HEK293T (cell line): ENCODE results near the gene HES4.

Experiments used
- ARNT ChIP-seq: fragments of 450-650 bp; IDR thresholded peaks from 2 replicates; pipeline ENCODE4 v1.6.1; 2017; ENCODE audit warnings: mild to moderate bottlenecking
- BHLHE40 ChIP-seq: fragments of 450-650 bp; IDR thresholded peaks from 2 replicates; pipeline ENCODE4 v1.6.1; 2016; ENCODE audit warnings: mild to moderate bottlenecking, moderate library complexity, borderline replicate concordance
- ELF4 ChIP-seq: fragments of 450-650 bp; IDR thresholded peaks from 2 replicates; pipeline ENCODE4 v1.6.1; 2017; ENCODE audit warnings: antibody characterized with exemption
- FOXM1 ChIP-seq: fragments of 450-650 bp; IDR thresholded peaks from 2 replicates; pipeline ENCODE4 v1.6.1; 2017; ENCODE audit warnings: mild to moderate bottlenecking, borderline replicate concordance
- HDGF ChIP-seq: fragments of 450-650 bp; IDR thresholded peaks from 2 replicates; pipeline ENCODE4 v1.6.1; 2017; ENCODE audit warnings: antibody characterized with exemption, borderline replicate concordance
- L3MBTL2 ChIP-seq: fragments of 450-650 bp; conservative IDR thresholded peaks from 2 replicates; pipeline ENCODE4 v1.6.1; 2016; ENCODE audit warnings: mild to moderate bottlenecking
- LEF1 ChIP-seq: fragments of 450-650 bp; IDR thresholded peaks from 2 replicates; pipeline ENCODE4 v1.6.1; 2017; ENCODE audit warnings: mild to moderate bottlenecking, borderline replicate concordance
- NFRKB ChIP-seq: fragments of 450-650 bp; IDR thresholded peaks from 2 replicates; pipeline ENCODE4 v1.6.1; 2016; ENCODE audit warnings: mild to moderate bottlenecking, moderate library complexity
- SP1 ChIP-seq: fragments of 450-650 bp; IDR thresholded peaks from 2 replicates; pipeline ENCODE4 v1.6.1; 2017
- SUZ12 ChIP-seq: fragments of 450-650 bp; IDR thresholded peaks from 2 replicates; pipeline ENCODE4 v1.6.1; 2016; ENCODE audit warnings: mild to moderate bottlenecking
- TARDBP ChIP-seq: fragments of 450-650 bp; IDR thresholded peaks from 2 replicates; pipeline ENCODE4 v1.6.1; 2016
- ZNF384 ChIP-seq: fragments of 450-650 bp; IDR thresholded peaks from 2 replicates; pipeline ENCODE4 v1.6.1; 2016

- TF ChIP-seq LEF1 (no peak), SP1 (no peak), ARNT (no peak), HDGF (no peak), ELF4 (no peak), NFRKB (no peak), TARDBP (no peak), FOXM1 (no peak), SUZ12 (no peak), L3MBTL2 (no peak), BHLHE40 (no peak), ZNF384 (no peak)
Observed at GRCh38 chr1:967466-968343, 32.2 kb downstream of the HES4 start.
